Activated naive CD8-positive, alpha-beta T cell treated with anti-CD3 and anti-CD28 coated beads, Interleukin-2, amount 50 U/mL, for 24 hours (primary cell): ENCODE data around the gene RNASE13.
A peak's percentile ranks its signal among the peaks of the same experiment; 100 is the strongest.

Experiments
- ATAC-seq: fragments of 150-1000 bp; cut with Tn5 transposase; one replicate; pipeline ENCODE4 v1.10.0; 2021
- DNase-seq: peaks from one replicate; pipeline ENCODE4 v3.0.0; 2021
- H3K27ac Mint-ChIP-seq: one replicate; pipeline ENCODE4 v1.8.0; 2021; ENCODE audit warnings: mild to moderate bottlenecking, mixed read lengths
- H3K27me3 Mint-ChIP-seq: one replicate; pipeline ENCODE4 v1.8.0; 2021; ENCODE audit warnings: mixed read lengths
- H3K36me3 Mint-ChIP-seq: one replicate; pipeline ENCODE4 v1.8.0; 2021; ENCODE audit warnings: low read depth, mixed read lengths
- H3K4me1 Mint-ChIP-seq: one replicate; pipeline ENCODE4 v1.8.0; 2021; ENCODE audit warnings: mixed read lengths
- H3K4me3 Mint-ChIP-seq: one replicate; pipeline ENCODE4 v1.8.0; 2021; ENCODE audit warnings: mild to moderate bottlenecking, moderate library complexity, mixed read lengths
- H3K9me3 Mint-ChIP-seq: one replicate; pipeline ENCODE4 v1.8.0; 2021; ENCODE audit warnings: mixed read lengths

The RNASE13 gene

GRCh38 chr14:21040370-21040925, 5.8 kb upstream of the RNASE13 start:
- Mint-ChIP-seq H3K36me3 (no peaks in the 10 kb centered on the region), H3K4me3 (no peak overlapping the region), H3K4me1 (peaks cover 7% of the 10 kb centered on the region), H3K9me3 (no peaks in the 10 kb centered on the region), H3K27ac (no peak overlapping the region), H3K27me3 (peaks cover 19% of the 10 kb centered on the region)
- DNase-seq (no peak), ATAC-seq (no peak)

- no peak overlapping the region for H3K27ac Mint-ChIP-seq
- peaks cover 7% of the 10 kb centered on the region for H3K4me1 Mint-ChIP-seq
- ATAC-seq (peak; percentile 57), DNase-seq (no peak)
- no peaks in the 10 kb centered on the region for H3K9me3 Mint-ChIP-seq
- H3K4me3 Mint-ChIP-seq, result no peak overlapping the region
- no peaks in the 10 kb centered on the region for H3K36me3 Mint-ChIP-seq
- H3K27me3 Mint-ChIP-seq, result peaks cover 14% of the 10 kb centered on the region
Measured at GRCh38 chr14:21039585-21040369, 5.2 kb upstream of the RNASE13 start.

- H3K9me3 Mint-ChIP-seq, result no peaks in the 10 kb centered on the region
- no peak for ATAC-seq
- H3K27ac Mint-ChIP-seq, result no peak overlapping the region
- H3K4me1 Mint-ChIP-seq, result peaks cover 2% of the 10 kb centered on the region
- no peak overlapping the region for H3K4me3 Mint-ChIP-seq
- peaks cover 10% of the 10 kb centered on the region for H3K27me3 Mint-ChIP-seq
- DNase-seq, result no peak
- no peaks in the 10 kb centered on the region for H3K36me3 Mint-ChIP-seq
Measured at GRCh38 chr14:21038441-21039422, 4.1 kb upstream of the RNASE13 start.

GRCh38 chr14:21037156-21037555, 2.5 kb upstream of the RNASE13 start:
- no peaks in the 10 kb centered on the region for H3K9me3 Mint-ChIP-seq
- DNase-seq, result no peak
- H3K27ac Mint-ChIP-seq, result no peak overlapping the region
- no peak overlapping the region for H3K4me3 Mint-ChIP-seq
- no peaks in the 10 kb centered on the region for H3K36me3 Mint-ChIP-seq
- peaks cover 4% of the 10 kb centered on the region for H3K27me3 Mint-ChIP-seq
- H3K4me1 Mint-ChIP-seq, result no peaks in the 10 kb centered on the region
- ATAC-seq, result no peak

- no peaks in the 10 kb centered on the region for H3K36me3 Mint-ChIP-seq
Measured at GRCh38 chr14:21036751-21037150, 2.1 kb upstream of the RNASE13 start.

GRCh38 chr14:21033133-21033698, 1.4 kb downstream of the RNASE13 start:
- DNase-seq (no peak), ATAC-seq (no peak)
- Mint-ChIP-seq H3K4me3 (no peak overlapping the region), H3K27ac (no peak overlapping the region), H3K4me1 (no peaks in the 10 kb centered on the region), H3K9me3 (no peaks in the 10 kb centered on the region), H3K27me3 (no peaks in the 10 kb centered on the region), H3K36me3 (no peaks in the 10 kb centered on the region)

More at GRCh38 chr14:21036751-21037150, 2.1 kb upstream of the RNASE13 start:
- no peaks in the 10 kb centered on the region for H3K4me1 Mint-ChIP-seq
- H3K27me3 Mint-ChIP-seq, result peaks cover under 1% of the 10 kb centered on the region
- no peaks in the 10 kb centered on the region for H3K9me3 Mint-ChIP-seq
- H3K27ac Mint-ChIP-seq, result no peak overlapping the region
- DNase-seq, result no peak
- no peak for ATAC-seq
- H3K4me3 Mint-ChIP-seq, result no peak overlapping the region

DNA sequence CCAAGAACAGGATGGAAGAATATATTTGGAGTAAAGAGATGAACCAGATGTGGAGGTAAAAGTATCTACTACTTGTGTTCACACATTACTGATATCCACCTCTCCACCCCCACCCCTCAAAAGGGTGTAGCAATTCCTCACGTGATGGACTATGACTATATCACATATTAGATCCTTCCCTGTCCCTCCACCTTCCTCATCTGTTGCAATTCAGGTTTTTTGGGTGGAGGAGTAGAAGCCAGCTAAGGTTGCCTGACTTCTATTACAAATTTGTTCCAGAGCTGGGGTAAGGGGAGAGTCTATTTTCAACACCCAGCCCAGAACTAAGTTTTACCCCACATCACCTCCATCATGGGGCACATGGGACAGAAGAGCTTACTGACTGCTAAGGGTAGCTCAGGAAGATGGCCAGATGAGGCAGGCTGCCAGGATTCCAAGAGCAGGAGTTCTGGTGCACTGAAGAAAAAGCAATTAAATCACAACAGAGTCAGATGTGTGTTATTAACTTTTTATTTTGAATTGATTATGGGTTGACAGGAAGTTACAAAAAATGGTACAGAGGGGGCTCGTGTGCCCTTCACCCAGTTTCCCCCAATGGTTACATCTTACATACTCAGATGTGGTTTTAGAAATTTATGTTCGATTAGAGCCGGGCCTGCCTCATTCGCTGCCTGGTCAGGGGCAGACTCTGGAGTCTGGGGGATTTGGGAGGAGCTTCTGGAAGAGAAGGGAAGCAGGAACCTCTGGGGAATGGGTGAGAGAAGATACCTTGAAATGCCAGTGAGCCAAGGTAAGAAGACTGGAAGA, 2.1 kb downstream of the RNASE13 start:
- DNase-seq (no peak), ATAC-seq (no peak)
- H3K9me3 Mint-ChIP-seq, result no peaks in the 10 kb centered on the region
- no peak overlapping the region for H3K4me3 Mint-ChIP-seq
- no peaks in the 10 kb centered on the region for H3K27me3 Mint-ChIP-seq
- H3K27ac Mint-ChIP-seq, result no peak overlapping the region
- no peaks in the 10 kb centered on the region for H3K36me3 Mint-ChIP-seq
- H3K4me1 Mint-ChIP-seq, result no peaks in the 10 kb centered on the region

- no peaks in the 10 kb centered on the region for H3K36me3 Mint-ChIP-seq
- no peak for ATAC-seq
- H3K27ac Mint-ChIP-seq, result no peak overlapping the region
- DNase-seq, result no peak
- no peaks in the 10 kb centered on the region for H3K9me3 Mint-ChIP-seq
- H3K4me1 Mint-ChIP-seq, result no peaks in the 10 kb centered on the region
- no peak overlapping the region for H3K4me3 Mint-ChIP-seq
- H3K27me3 Mint-ChIP-seq, result no peaks in the 10 kb centered on the region
Measured at GRCh38 chr14:21030531-21030930, 4.1 kb downstream of the RNASE13 start.

GRCh38 chr14:21029917-21030316, 4.7 kb downstream of the RNASE13 start, which contains the start of gene TPPP2:
TSS of gene TPPP2 (plus strand) at chr14:21030217. CDS start at chr14:21030582, 365 bp downstream.
- Mint-ChIP-seq H3K27ac (no peak within 1 kb of the TSS), H3K36me3 (no peaks in the 10 kb centered on the region), H3K9me3 (no peaks in the 10 kb centered on the region), H3K27me3 (no peaks in the 10 kb centered on the region), H3K4me1 (no peaks in the 10 kb centered on the region), H3K4me3 (no peak within 1 kb of the TSS)
- DNase-seq (no peak), ATAC-seq (no peak)

- Mint-ChIP-seq H3K27me3 (peaks cover 8% of the 10 kb centered on the region), H3K27ac (no peak overlapping the region), H3K36me3 (no peaks in the 10 kb centered on the region), H3K9me3 (no peaks in the 10 kb centered on the region), H3K4me1 (peaks cover 11% of the 10 kb centered on the region), H3K4me3 (no peak overlapping the region)
- DNase-seq (no peak), ATAC-seq (no peak)
Measured at GRCh38 chr14:21026988-21027315, 7.7 kb downstream of the RNASE13 start.

DNA sequence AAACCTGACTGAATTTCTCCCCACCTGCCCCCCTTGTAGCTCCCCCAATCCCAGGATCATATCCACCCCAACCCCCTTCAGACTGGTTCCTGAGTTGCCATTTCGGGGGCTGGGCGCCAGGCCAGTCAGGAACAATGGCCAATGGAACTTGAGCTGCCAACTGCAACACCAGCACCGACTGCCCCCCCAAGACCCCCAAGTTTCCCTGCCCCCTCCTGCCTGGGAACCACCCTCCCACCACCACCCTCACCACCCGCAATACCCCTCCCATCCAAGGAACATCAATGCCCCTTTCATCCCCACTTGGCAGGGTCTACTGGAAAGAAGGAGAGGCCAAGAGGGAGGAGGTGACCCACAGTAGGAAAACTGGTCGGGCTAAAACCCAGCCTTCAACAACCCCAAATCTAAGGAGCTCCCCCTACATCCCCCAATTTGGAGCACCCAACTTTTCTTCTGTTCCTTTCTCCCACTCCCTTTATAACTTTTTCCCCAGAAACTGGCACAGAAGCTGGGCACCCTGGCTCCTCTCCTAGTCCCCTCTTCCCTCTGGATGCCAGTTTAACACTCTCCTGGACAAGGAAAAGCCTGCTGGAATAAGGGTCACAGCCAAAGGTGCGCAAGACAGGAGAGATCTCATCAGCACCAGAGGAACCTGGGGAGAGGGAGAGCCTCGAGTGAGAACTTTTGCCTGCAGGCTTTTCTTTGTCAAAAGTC, 8.2 kb downstream of the RNASE13 start:
- DNase-seq (no peak), ATAC-seq (no peak)
- H3K4me1 Mint-ChIP-seq, result peaks cover 11% of the 10 kb centered on the region
- no peak overlapping the region for H3K4me3 Mint-ChIP-seq
- H3K27me3 Mint-ChIP-seq, result peaks cover 8% of the 10 kb centered on the region
- H3K36me3 Mint-ChIP-seq, result no peaks in the 10 kb centered on the region
- H3K9me3 Mint-ChIP-seq, result no peaks in the 10 kb centered on the region
- no peak overlapping the region for H3K27ac Mint-ChIP-seq

DNA sequence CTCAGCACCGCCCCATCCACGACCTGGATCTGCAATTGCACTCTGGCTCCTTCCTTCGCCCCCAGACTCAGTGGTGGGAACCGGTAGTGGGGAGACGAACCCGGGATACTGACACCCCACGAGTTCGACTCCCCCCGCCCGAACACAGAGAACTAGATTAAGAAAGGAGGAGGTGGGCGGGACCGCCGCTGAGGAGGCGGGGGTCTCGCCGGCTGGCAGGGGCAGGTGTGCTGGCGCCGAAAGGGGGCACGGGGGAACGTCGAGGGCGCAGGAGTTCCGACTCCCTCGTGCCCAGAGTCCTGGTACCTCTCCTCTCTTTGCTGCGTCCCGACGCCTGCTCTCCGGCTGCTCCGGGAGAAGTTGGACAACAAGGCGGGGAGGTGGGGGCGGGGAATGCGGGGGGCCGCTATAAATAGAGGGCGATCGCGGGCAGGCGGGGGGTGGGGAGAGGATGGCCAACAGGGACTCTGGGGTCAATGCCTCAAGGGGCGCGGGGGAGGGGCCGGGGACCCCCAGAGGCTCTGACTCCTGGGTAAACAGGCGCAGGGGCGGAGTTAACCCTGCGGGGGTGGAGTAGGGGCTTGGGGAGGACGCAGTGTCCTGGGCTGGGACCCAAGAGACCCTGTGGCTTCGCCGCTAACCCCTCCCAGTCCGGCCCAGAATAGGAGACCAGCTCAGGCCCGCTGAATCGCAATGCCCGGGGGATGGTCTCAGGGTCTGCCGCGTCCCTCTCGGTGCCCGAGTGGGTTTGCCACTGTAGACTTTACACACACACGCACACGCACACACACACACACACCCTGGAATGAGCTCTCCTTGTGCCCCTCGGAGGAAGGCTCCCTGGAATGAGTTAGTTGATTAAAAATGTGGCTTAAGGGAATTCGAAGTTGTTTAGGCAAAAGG, 9.0 kb downstream of the RNASE13 start:
- no peaks in the 10 kb centered on the region for H3K36me3 Mint-ChIP-seq
- H3K9me3 Mint-ChIP-seq, result no peaks in the 10 kb centered on the region
- DNase-seq (no peak), ATAC-seq (no peak)
- H3K27ac Mint-ChIP-seq, result no peak overlapping the region
- peak overlapping the region; percentile 66 for H3K4me3 Mint-ChIP-seq
- H3K4me1 Mint-ChIP-seq, result peaks cover 11% of the 10 kb centered on the region
- H3K27me3 Mint-ChIP-seq, result peaks cover 8% of the 10 kb centered on the region
